Cortex of kidney (tissue), 1 donor: ENCODE measurements around the gene CCDC78.

Source experiments
- DNase-seq: peaks from one replicate; lab custom pipeline; 2025; lab: John Stamatoyannopoulos, UW

CCDC78 gene

GRCh38 chr16:726438-727290 lies at the start of gene CCDC78, which contains the start of gene HAGHL:
TSS of gene CCDC78 (minus strand) at chr16:726443. CDS start at chr16:726367, 76 bp downstream.
TSS of gene HAGHL (plus strand) at chr16:727106. CDS start at chr16:727510, 404 bp downstream.
- DNase-seq, result no peak

GRCh38 chr16:775236-775796 lies 49.1 kb upstream of the CCDC78 start:
- no peak for DNase-seq

GRCh38 chr16:774086-775001 lies 48.1 kb upstream of the CCDC78 start:
- no peak for DNase-seq

- no peak for DNase-seq
Observed at GRCh38 chr16:772959-773358, 46.7 kb upstream of the CCDC78 start.

- DNase-seq, result no peak
Observed at GRCh38 chr16:770411-770810, 44.2 kb upstream of the CCDC78 start.

- DNase-seq, result no peak
Observed at GRCh38 chr16:769934-770333, 43.7 kb upstream of the CCDC78 start.

- no peak for DNase-seq
Observed at GRCh38 chr16:769184-769784, 43.0 kb upstream of the CCDC78 start.

GRCh38 chr16:768428-768827 lies 42.2 kb upstream of the CCDC78 start:
- DNase-seq, result no peak

- no peak for DNase-seq
Observed at GRCh38 chr16:767743-768235, 41.5 kb upstream of the CCDC78 start.

GRCh38 chr16:766820-767640 lies 40.8 kb upstream of the CCDC78 start:
- no peak for DNase-seq

- DNase-seq, result no peak
Observed at GRCh38 chr16:766008-766819, 40.0 kb upstream of the CCDC78 start.

GRCh38 chr16:765488-765865 lies 39.2 kb upstream of the CCDC78 start:
- DNase-seq, result no peak

GRCh38 chr16:764848-765487 lies 38.7 kb upstream of the CCDC78 start:
- no peak for DNase-seq

- no peak for DNase-seq
Observed at GRCh38 chr16:764184-764750, 38.0 kb upstream of the CCDC78 start.

GRCh38 chr16:763369-764183 lies 37.3 kb upstream of the CCDC78 start:
- no peak for DNase-seq

- DNase-seq, result no peak
Observed at GRCh38 chr16:762595-763268, 36.5 kb upstream of the CCDC78 start.

- DNase-seq, result no peak
Observed at GRCh38 chr16:761625-762513, 35.6 kb upstream of the CCDC78 start.
